ENCODE results near the gene HLA-DOB.

GRCh38 chr6:32794510-32794909 is 22.3 kb downstream of the HLA-DOB start:
- TF ChIP-seq CTCF (IDR thresholded peaks at IDR 0.05) (no peak), POLR2A (IDR thresholded peaks at IDR 0.05) (no peak)

All from uterus (tissue), 2 donors.